Measurements from ENCODE around the gene HNRNPL.

DNA sequence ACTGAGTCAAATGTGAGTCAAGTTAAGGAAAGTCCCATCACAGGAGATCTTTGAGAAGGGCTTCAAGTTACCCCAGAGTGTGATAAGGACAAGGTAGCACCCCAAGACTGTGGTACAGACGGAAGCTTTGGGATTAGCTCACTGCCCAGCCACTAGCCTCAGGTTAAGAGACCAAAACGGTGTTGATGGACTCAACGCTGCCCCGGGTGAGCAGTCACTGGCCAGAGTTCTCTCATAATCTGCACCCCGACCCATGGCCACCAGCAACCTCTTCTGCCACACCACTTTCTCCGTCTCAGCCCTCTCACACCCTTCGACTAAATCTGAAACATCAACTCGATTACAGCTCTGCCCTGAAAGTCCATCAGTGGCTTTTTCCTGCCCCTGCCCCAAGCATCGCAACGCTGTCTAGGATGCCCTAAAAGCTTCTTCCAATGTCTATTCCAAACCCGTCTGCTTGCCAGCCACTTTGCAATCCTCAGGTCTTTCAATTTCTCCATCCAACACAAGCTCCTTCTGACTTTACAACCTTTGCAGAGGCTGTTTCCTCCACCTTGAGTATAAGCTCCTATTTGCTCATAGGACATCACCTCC, 5.6 kb downstream of the HNRNPL start:
- TF ChIP-seq EZH2phosphoT487 (IDR thresholded peaks at IDR 0.05; ENCODE audit: borderline replicate concordance, low read length) = no peak
- TF ChIP-seq, protein P1, sequence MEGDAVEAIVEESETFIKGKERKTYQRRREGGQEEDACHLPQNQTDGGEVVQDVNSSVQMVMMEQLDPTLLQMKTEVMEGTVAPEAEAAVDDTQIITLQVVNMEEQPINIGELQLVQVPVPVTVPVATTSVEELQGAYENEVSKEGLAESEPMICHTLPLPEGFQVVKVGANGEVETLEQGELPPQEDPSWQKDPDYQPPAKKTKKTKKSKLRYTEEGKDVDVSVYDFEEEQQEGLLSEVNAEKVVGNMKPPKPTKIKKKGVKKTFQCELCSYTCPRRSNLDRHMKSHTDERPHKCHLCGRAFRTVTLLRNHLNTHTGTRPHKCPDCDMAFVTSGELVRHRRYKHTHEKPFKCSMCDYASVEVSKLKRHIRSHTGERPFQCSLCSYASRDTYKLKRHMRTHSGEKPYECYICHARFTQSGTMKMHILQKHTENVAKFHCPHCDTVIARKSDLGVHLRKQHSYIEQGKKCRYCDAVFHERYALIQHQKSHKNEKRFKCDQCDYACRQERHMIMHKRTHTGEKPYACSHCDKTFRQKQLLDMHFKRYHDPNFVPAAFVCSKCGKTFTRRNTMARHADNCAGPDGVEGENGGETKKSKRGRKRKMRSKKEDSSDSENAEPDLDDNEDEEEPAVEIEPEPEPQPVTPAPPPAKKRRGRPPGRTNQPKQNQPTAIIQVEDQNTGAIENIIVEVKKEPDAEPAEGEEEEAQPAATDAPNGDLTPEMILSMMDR (IDR thresholded peaks at IDR 0.05; ENCODE audit: low read depth, low read length, poor library complexity, severe bottlenecking) = no peak
